Psoas muscle (tissue), 8 donors: ENCODE measurements around the gene HIP1. TPM values are rescaled to one million over a fixed set of nuclear protein-coding genes. Genes with fewer than 3 reads are reported as not detected.

ENCODE experiments used
- ATAC-seq, 4 donors: fragments of 200-7000 bp; cut with Tn5 transposase; one replicate each; pipeline ENCODE4 v1.9.1; 2020; ENCODE audit warnings: moderate library complexity in 3 of 4, mild to moderate bottlenecking in 2 of 4
- DNase-seq, 2 donors: peaks; one replicate each; pipeline ENCODE4 v3.0.0-alpha.2; 2020
- H3K27ac ChIP-seq: fragments of 200-600 bp; one replicate; pipeline ENCODE4 v1.8.0; 2022
- H3K27me3 ChIP-seq, 3 donors: fragments of 200-600 bp in 1 of 3; one replicate each; pipeline versions ENCODE4 v1.6.1 to v1.8.0; 2013 to 2022; ENCODE audit warnings: low read length in 2 of 3, mild to moderate bottlenecking in 2 of 3, moderate library complexity in 1 of 3; ENCODE audit not compliant: insufficient read depth in 3 of 3
- H3K36me3 ChIP-seq, 2 donors: fragments of 200-600 bp in 1 of 2; one replicate each; pipeline versions ENCODE4 v1.6.1 to v1.8.0; 2013 to 2022; ENCODE audit warnings: low read depth in 1 of 2, mild to moderate bottlenecking in 1 of 2, moderate library complexity in 1 of 2; ENCODE audit not compliant: insufficient read depth in 1 of 2
- H3K4me1 ChIP-seq: fragments of 200-600 bp; one replicate; pipeline ENCODE4 v1.8.0; 2022
- H3K4me3 ChIP-seq: fragments of 200-600 bp; one replicate; pipeline ENCODE4 v1.8.0; 2022; ENCODE audit warnings: mild to moderate bottlenecking
- H3K9me3 ChIP-seq: fragments of 200-600 bp; one replicate; pipeline ENCODE4 v1.8.0; 2022
- CTCF ChIP-seq: fragments of 200-600 bp; IDR thresholded peaks from one replicate; pipeline ENCODE4 v1.8.0; 2022; ENCODE audit warnings: antibody characterized with exemption
- WGBS, 3 donors: extraction: QIAGEN DNeasy Blood & Tissue Kit; methylation state at CpG; one replicate each; pipeline versions ENCODE4 v1.1.6 to v1.1.7; 2013; 5-methylcytosine and 5-hydroxymethylcytosine counted together
- intact Hi-C, 2 donors: fragments of 100-400 bp; cut with DNase I; formaldehyde crosslinking; loops; one replicate each; pipeline versions ENCODE4 v1.11.0 to v1.14.2; 2022
- polyA plus RNA-seq, 3 donors: library from polyadenylated mRNA; stranded (reverse); fragments of 200-250 nt; gene quantifications; one replicate each; pipeline ENCODE4 v1.2.3, GENCODE V29; 2013
- total RNA-seq, 4 donors: library from RNA; stranded (reverse); fragmentation: NEBNext Ultra II Directional in 2 of 4; extraction: Animal tissue kit (Norgen Biotek cat#: 25700) in 2 of 4; gene quantifications; one replicate each; pipeline versions ENCODE4 v1.2.1 to v1.2.4, GENCODE V29; 2021 to 2023
- donor health status: healthy with polysubstance abuse.
- donor health status: DM: no; HTN: no; CAD: no; lungs with moderate emphysema.
- donor health status: Bipolar disorder and iron deficiency.
- donor health status: healthy.
- donor health status: DM: yes; HTN: yes; CAD: no.
- donor health status: DM: no; HTN: no; CAD: no.
- donor health status: DM: no; HTN: no; CAD: no.
- donor health status: DM: yes; HTN: yes; CAD: no.

Gene HIP1
- total and polyA plus RNA-seq, 7 donors = 2.5 to 11.9 (median 5.4) TPM

- 69 to 76% (median 70%) methylated on average over 12 of the region's 12 CpGs for WGBS, 3 donors
- Histone ChIP-seq H3K4me1 (no peaks in the 10 kb centered on the region), H3K27me3 (no peaks in the 10 kb centered on the region), H3K36me3 (no peaks in the 10 kb centered on the region), H3K9me3 (no peaks in the 10 kb centered on the region), H3K27ac (no peak overlapping the region), H3K4me3 (no peak overlapping the region)
- no peak for DNase-seq
- intact Hi-C loops = no loop called here
- no peak for TF ChIP-seq CTCF
- ATAC-seq = no peak
These were observed 76.0 kb downstream of the HIP1 start for GRCh38 chr7:75662579-75663301.

- Histone ChIP-seq H3K27me3 (no peaks in the 10 kb centered on the region), H3K9me3 (no peaks in the 10 kb centered on the region), H3K4me3 (no peak overlapping the region), H3K4me1 (no peaks in the 10 kb centered on the region), H3K27ac (no peak overlapping the region), H3K36me3 (no peaks in the 10 kb centered on the region)
- no peak for TF ChIP-seq CTCF
- intact Hi-C loops = no loop called here
- DNase-seq (no peak), ATAC-seq (no peak)
- 86 to 87% (median 87%) methylated on average over 13 of the region's 13 CpGs for WGBS, 3 donors
These were observed 78.0 kb downstream of the HIP1 start for GRCh38 chr7:75660566-75661215.

- ATAC-seq (no peak), DNase-seq (no peak)
- no peaks in the 10 kb centered on the region for H3K36me3 ChIP-seq
- 87 to 99% (median 88%) methylated on average over 4 of the region's 4 CpGs for WGBS, 3 donors
- no peaks in the 10 kb centered on the region for H3K4me1 ChIP-seq
- H3K4me3 ChIP-seq = no peak overlapping the region
- H3K27me3 ChIP-seq = no peaks in the 10 kb centered on the region
- no peaks in the 10 kb centered on the region for H3K9me3 ChIP-seq
- intact Hi-C loops = no loop called here
- no peak for TF ChIP-seq CTCF
- H3K27ac ChIP-seq = no peak overlapping the region
These were observed 79.9 kb downstream of the HIP1 start for GRCh38 chr7:75658802-75659201.

- TF ChIP-seq CTCF = no peak
- Histone ChIP-seq H3K27ac (no peak overlapping the region), H3K27me3 (no peaks in the 10 kb centered on the region), H3K4me1 (no peaks in the 10 kb centered on the region), H3K36me3 (no peaks in the 10 kb centered on the region), H3K4me3 (no peak overlapping the region), H3K9me3 (no peaks in the 10 kb centered on the region)
- intact Hi-C loops = no loop called here
- ATAC-seq = no peak
- no peak for DNase-seq
- WGBS, 3 donors = 48 to 75% (median 61%) methylated on average over 10 of the region's 10 CpGs
These were observed 80.4 kb downstream of the HIP1 start for GRCh38 chr7:75658369-75658768.
